Measurements from ENCODE around the gene MRPS33.
"Not testable (repeated sequence)": the region's sequence is repeated elsewhere in the genome, so short reads cannot be mapped to it uniquely, and the experiment has no call there.

The MRPS33 gene

GRCh38 chr7:141012044-141012685 lies 2.6 kb downstream of the MRPS33 start:
- DNase-seq = peak; percentile 66

DNA sequence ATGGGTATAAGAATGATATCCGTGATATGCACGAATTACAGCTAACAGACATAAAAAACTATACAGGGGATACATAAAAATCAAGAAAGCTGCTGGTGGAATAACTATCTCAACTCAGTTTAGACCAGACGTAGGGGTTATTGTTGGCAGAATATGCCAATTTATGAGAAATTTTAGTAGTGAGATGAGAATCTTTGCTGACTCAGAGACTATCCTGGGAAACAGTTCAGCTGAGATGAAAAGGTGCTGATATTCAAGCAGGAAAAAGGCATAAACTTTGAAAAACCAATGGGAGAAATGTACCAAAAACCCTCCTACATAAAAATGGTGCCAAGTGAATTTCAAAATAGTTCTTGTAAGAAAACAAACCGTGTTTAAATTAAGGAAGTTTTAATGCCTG lies 3.3 kb downstream of the MRPS33 start:
- no peak for DNase-seq

DNA sequence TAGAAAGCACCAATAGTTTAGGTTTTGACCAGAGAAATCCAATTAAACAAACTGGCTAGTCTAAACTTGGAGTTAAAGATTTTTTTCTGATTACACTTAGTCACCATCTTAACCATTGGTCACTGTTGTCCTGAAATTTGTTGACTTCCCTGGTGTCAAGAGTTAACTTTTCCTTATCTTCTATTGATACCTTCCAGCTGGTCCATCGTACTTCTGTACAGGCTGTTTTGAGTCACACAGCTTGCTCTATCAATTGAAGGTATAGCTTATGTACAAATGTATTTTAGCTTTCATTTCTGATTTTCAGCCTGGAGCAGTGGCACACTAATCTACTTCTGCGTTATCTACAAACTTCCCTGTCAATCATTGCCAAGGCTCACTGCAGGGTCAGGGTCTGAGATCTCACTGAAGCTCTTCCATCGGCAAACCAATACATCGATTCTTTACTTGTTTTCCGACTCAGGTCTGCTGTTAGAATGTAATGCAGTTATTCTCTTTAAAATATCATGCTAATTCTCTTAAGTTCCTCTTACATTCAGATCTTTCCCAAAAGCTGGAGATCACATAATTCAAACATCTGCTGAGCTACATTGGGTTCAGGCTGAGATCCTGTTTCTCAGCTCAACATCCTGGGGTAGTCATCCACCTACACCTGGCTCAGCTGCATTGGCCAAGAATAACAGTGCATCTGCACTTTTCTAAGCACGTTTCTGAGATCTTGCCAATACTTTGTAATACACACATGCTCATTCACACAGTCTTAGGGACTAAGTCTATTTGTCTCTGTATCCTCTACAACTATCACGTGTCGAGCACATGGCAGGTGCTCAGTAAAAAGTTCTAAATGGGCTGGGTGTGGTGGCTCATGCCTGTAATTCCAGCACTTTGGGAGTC lies 11.3 kb downstream of the MRPS33 start:
- DNase-seq = no peak

DNA sequence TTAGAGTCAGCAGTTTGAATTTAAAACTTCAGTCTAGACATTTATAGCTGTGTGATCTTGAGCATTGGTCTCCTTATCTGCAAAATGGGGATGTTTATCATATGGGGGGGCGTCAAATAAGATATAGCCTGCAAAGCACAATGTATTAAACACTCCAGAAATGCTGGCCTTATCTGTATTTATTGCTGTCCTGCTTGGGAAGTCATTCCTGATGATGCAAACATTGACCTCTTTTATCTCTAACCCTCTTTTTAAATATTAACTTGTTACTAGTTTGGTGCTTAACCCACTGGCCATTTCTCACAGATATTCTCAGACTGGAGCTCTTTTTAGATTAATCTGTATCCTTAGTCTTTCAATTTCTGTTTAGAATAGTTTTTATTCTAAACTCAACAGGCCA lies 13.2 kb downstream of the MRPS33 start:
- no peak for DNase-seq

- no peak for DNase-seq
Observed at GRCh38 chr7:141001122-141001521, 13.6 kb downstream of the MRPS33 start.

DNA sequence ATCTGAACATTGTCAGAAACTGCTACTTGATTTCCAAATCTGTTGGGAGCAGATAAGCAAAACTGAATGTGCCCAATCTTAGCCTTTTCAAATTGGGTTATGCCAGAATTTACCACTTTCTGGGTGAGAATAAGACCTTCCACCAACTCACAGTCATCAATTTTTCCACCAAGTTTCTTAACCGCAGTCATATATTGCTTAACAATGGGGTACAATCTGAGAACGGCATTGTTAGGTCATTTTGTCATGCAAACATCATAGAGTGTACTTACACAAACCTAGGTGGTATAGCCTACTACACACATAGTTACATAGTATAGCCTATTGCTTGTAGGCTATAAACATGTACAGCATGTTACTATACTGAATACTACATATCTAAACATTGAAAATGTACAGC lies 16.0 kb downstream of the MRPS33 start:
- DNase-seq = no peak

DNA sequence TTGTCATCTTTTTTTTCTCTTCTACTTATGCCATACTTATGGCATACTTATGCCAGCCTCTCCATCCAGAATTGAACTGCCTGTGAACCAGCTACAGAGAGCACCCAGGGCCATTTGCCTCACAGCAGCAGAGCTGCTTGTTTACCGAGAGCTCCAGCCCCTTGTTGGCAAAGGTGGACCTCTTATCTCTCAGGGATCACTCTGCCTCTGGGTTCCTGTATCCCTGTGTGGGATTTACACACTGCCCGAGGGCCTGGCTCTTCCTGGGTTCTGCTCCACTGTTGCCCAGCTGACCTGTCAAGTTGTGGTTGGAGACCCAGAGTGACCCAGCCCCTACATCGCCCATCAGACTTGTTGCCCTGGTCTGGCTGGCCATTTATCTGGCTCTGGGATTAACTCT lies 22.3 kb downstream of the MRPS33 start:
- DNase-seq = no peak

GRCh38 chr7:140990193-140990962 lies 24.4 kb downstream of the MRPS33 start:
- no peak for DNase-seq

DNA sequence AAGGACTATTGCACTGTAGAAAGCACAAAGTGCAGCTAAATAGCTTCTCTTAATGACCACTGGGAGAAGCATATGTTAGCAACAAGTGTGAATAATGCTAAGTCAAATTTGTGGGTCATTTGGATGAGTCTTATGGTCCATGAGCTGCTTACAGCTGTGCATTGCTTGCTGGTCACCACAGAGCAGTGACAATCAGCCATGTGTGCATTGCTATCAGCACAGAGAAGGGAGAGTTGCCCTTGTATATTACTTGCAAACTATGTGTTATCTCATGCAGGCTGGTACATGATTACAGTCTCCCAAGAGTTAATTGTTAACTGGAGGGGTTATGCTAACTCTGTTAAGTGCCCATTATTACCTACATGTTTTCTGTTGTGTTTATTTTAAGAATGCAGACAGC lies 25.7 kb downstream of the MRPS33 start:
- DNase-seq = no peak

DNA sequence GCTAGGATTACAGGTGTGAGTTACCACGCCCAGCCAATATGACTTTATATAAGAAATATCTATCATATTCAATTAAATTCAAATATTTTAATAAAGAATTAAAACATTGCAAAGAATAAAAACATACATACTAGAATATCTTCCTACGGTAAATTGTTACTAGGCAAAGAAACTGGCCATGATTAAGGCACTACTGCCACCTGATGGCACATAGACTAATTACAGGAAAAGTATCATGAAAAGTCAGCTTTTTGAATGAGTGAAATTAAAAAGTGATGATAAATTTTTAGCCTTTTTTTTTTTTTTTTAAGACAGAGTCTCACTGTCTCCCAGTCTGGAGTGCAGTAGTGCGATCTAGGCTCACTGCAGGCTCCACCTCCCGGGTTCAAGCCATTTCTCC lies 30.9 kb downstream of the MRPS33 start:
- no peak for DNase-seq

DNA sequence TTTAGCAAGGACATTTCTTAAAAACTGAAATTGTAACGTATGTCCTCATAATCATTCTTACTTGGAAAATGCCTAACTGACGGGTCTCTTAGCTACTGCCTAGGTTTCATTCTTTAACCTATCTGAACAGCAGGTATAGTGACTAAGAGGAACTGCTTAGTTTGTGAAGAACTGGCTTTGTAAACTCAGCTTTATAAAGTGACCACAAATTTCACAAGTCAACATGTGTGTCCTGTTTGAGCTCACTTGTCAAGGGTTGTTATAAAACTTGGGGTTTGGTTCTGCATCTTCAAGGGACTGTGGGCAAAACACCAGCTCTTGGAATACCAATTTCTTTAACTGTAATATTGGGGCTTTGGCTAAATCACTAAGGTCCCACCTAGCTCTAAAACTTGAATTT lies 32.2 kb downstream of the MRPS33 start:
- no peak for DNase-seq

DNA sequence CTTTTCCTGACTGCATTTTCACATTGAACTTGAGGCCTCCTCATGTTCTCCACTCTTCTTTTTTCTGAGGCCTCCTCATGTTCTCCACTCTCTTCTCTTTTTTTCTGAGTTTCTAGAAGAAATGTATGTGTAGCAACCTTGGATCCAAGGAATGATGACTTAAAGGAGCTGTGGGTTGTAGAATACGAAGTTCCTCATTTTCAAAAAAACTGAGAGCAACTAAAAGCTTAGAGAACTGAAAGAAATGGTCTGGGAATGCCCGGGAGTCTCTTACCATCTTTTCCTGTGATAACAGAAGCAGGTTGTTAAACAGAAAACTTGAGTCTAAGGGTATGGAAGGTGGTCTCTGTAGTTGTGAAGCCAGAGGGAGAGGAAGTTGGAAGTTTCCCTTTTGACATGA lies 32.8 kb downstream of the MRPS33 start:
- no peak for DNase-seq

- no peak for DNase-seq
Observed at GRCh38 chr7:140977741-140978140, 37.0 kb downstream of the MRPS33 start.

- DNase-seq = no peak
Observed at GRCh38 chr7:140972876-140973829, 41.6 kb downstream of the MRPS33 start.

GRCh38 chr7:140972344-140972743 lies 42.4 kb downstream of the MRPS33 start:
- DNase-seq = no peak

- DNase-seq = no peak
Observed at GRCh38 chr7:140967438-140967837, 47.3 kb downstream of the MRPS33 start.

GRCh38 chr7:140966561-140967233 lies 48.1 kb downstream of the MRPS33 start:
- no peak for DNase-seq

DNA sequence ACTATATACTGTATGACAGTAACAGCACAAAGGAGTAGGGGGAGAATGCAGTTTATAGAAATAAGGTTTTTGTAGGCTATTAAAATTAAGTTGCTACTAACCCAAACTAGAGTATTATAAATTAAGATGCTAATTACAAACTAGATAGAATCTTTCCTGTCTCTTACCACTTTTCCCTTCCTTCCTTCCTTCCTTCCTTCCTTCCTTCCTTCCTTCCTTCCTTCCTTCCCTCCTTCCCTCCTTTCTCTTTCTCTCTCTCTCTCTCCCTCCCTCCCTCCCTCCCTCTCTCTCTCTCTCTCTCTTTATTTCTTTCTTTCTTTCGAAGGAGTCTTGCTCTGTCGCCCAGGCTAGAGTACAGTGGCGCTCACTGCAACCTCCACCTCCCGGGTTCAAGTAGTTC lies 53.6 kb downstream of the MRPS33 start:
- DNase-seq = no peak

DNA sequence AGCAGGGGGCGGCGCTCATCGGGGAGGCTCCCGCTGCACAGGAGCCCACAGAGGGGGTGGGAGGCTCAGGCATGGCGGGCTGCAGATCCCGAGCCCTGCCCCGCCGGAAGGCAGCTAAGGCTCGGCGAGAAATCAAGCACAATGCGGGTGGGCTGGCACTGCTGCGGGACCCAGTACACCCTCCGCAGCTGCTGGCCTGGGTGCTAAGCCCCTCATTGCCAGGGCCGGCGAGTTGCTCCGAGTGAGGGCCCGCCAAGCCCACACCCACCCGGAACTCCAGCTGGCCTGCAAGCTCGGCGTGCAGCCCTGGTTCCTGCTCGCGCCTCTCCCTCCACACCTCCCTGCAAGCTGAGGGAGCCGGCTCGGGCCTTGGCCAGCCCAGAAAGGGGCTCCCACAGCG lies 57.8 kb downstream of the MRPS33 start:
- not testable (repeated sequence) for DNase-seq
